Astrocyte (in vitro differentiated cells and primary cell): Measurements from ENCODE around the gene CPSF6.

Experiments used
- EZH2 ChIP-seq: IDR thresholded peaks from 2 replicates; pipeline ENCODE4 v1.6.1; 2012; ENCODE audit warnings: mild to moderate bottlenecking, low read length, inconsistent platforms; ENCODE audit not compliant: insufficient read depth
- TF ChIP-seq, protein P1 (sequence below): IDR thresholded peaks from 2 replicates; pipeline ENCODE4 v1.5.1; 2011; ENCODE audit warnings: low read depth, mild to moderate bottlenecking, inconsistent platforms, low read length, moderate library complexity; ENCODE audit not compliant: insufficient read depth

DNA sequence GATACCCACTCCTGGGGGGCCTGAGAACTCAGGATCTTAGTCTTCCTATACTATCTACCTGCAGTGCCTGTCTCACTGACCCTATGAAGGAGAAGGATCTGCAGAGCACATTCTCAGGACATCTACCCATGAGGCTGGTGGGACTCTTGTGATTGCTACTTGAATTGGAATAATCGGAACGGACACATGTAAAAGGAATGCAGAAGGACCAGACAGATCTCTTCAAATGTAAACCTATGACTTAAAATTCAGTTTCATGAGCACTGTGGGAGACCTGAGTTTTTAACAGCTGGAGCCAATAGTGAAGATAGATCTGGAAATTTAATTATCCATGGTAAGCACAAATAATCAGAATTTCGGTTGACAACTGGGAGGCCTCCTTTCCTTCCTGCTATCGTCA lies 35.2 kb upstream of the CPSF6 start:
- TF ChIP-seq, protein P1, sequence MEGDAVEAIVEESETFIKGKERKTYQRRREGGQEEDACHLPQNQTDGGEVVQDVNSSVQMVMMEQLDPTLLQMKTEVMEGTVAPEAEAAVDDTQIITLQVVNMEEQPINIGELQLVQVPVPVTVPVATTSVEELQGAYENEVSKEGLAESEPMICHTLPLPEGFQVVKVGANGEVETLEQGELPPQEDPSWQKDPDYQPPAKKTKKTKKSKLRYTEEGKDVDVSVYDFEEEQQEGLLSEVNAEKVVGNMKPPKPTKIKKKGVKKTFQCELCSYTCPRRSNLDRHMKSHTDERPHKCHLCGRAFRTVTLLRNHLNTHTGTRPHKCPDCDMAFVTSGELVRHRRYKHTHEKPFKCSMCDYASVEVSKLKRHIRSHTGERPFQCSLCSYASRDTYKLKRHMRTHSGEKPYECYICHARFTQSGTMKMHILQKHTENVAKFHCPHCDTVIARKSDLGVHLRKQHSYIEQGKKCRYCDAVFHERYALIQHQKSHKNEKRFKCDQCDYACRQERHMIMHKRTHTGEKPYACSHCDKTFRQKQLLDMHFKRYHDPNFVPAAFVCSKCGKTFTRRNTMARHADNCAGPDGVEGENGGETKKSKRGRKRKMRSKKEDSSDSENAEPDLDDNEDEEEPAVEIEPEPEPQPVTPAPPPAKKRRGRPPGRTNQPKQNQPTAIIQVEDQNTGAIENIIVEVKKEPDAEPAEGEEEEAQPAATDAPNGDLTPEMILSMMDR: no peak
- TF ChIP-seq EZH2: no peak
